ENCODE data around the gene PIGU.

DNA sequence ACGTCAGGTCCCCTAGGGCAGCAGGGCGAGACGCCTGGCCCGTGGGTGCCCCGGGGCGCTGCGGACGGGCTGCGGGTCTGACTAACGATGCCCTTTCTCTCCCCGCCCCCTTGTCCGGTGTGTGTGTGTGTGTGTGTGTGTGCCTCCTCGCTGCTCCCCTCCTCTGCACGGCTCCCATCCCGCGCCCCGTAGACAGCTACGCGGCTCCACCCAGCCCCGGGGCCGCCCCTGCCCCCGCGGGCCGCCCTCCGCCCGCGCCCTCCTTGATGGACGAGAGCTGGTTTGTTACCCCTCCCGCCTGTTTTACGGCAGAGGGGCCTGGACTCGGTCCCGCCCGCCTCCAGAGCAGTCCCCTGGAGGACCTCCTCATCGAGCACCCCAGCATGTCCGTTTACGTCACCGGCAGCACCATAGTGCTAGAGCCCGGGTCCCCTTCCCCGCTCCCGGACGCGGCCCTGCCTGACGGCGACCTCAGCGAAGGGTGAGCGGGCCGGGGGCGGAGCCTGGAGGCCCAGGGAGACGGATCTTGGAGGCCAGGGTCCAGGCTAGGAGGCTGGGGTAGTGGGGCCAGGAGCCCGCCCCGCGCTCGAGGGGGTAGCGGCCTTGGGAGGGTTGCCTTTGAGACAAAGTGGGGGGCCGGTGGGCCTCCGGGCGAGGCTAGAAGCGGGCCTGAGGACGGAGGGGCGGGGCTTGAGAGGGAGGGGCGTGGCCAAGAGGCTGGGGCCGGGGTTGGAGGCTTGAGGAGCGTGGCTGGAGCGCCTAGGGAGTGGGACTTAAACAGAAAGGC, 32.3 kb upstream of the PIGU start:
- TF ChIP-seq POLR2A (IDR thresholded peaks at IDR 0.05), result peak in 1 of 2 donors; percentile 56
- TF ChIP-seq, protein P1, sequence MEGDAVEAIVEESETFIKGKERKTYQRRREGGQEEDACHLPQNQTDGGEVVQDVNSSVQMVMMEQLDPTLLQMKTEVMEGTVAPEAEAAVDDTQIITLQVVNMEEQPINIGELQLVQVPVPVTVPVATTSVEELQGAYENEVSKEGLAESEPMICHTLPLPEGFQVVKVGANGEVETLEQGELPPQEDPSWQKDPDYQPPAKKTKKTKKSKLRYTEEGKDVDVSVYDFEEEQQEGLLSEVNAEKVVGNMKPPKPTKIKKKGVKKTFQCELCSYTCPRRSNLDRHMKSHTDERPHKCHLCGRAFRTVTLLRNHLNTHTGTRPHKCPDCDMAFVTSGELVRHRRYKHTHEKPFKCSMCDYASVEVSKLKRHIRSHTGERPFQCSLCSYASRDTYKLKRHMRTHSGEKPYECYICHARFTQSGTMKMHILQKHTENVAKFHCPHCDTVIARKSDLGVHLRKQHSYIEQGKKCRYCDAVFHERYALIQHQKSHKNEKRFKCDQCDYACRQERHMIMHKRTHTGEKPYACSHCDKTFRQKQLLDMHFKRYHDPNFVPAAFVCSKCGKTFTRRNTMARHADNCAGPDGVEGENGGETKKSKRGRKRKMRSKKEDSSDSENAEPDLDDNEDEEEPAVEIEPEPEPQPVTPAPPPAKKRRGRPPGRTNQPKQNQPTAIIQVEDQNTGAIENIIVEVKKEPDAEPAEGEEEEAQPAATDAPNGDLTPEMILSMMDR (IDR thresholded peaks at IDR 0.05), result peak in 1 of 5 experiments; percentile 19
